ENCODE data around the gene NDST4.
"Not testable (repeated sequence)": the region's sequence is repeated elsewhere in the genome, so short reads cannot be mapped to it uniquely, and the experiment has no call there.

The NDST4 gene

GRCh38 chr4:115058533-115058932 is 54.9 kb downstream of the NDST4 start:
- in situ Hi-C loops (cut with HindIII; ENCODE audit: low sequenced_read_pairs), result no loop called here

GRCh38 chr4:115054836-115055235 is 58.6 kb downstream of the NDST4 start:
- in situ Hi-C loops (cut with HindIII; ENCODE audit: low sequenced_read_pairs), result no loop called here

- in situ Hi-C loops (cut with HindIII; ENCODE audit: low sequenced_read_pairs), result no loop called here
Measured at GRCh38 chr4:115053313-115053712, 60.1 kb downstream of the NDST4 start.

- in situ Hi-C loops (cut with HindIII; ENCODE audit: low sequenced_read_pairs), result no loop called here
Measured at GRCh38 chr4:115042496-115042895, 70.9 kb downstream of the NDST4 start.

- in situ Hi-C loops (cut with HindIII; ENCODE audit: low sequenced_read_pairs), result no loop called here
Measured at GRCh38 chr4:115030281-115030680, 83.1 kb downstream of the NDST4 start.

- in situ Hi-C loops (cut with HindIII; ENCODE audit: low sequenced_read_pairs), result no loop called here
Measured at GRCh38 chr4:115028682-115029410, 84.6 kb downstream of the NDST4 start.

- in situ Hi-C loops (cut with HindIII; ENCODE audit: low sequenced_read_pairs), result no loop called here
Measured at GRCh38 chr4:114999880-115000279, 113.5 kb downstream of the NDST4 start.

- in situ Hi-C loops (cut with HindIII; ENCODE audit: low sequenced_read_pairs), result no loop called here
Measured at GRCh38 chr4:114998316-114998715, 115.1 kb downstream of the NDST4 start.

- in situ Hi-C loops (cut with HindIII; ENCODE audit: low sequenced_read_pairs), result no loop called here
Measured at GRCh38 chr4:114997576-114998247, 115.7 kb downstream of the NDST4 start.

GRCh38 chr4:114986133-114986532 is 127.3 kb downstream of the NDST4 start:
- in situ Hi-C loops (cut with HindIII; ENCODE audit: low sequenced_read_pairs), result no loop called here

- in situ Hi-C loops (cut with HindIII; ENCODE audit: low sequenced_read_pairs), result no loop called here
Measured at GRCh38 chr4:114980932-114981708, 132.3 kb downstream of the NDST4 start.

GRCh38 chr4:114980399-114980798 is 133.0 kb downstream of the NDST4 start:
- in situ Hi-C loops (cut with HindIII; ENCODE audit: low sequenced_read_pairs), result not testable (repeated sequence)

GRCh38 chr4:114976901-114977300 is 136.5 kb downstream of the NDST4 start:
- in situ Hi-C loops (cut with HindIII; ENCODE audit: low sequenced_read_pairs), result no loop called here

- in situ Hi-C loops (cut with HindIII; ENCODE audit: low sequenced_read_pairs), result no loop called here
Measured at GRCh38 chr4:114964026-114964425, 149.4 kb downstream of the NDST4 start.

GRCh38 chr4:114945616-114946015 is 167.8 kb downstream of the NDST4 start:
- in situ Hi-C loops (cut with HindIII; ENCODE audit: low sequenced_read_pairs), result no loop called here

- in situ Hi-C loops (cut with HindIII; ENCODE audit: low sequenced_read_pairs), result no loop called here
Measured at GRCh38 chr4:114941503-114941902, 171.9 kb downstream of the NDST4 start.

- in situ Hi-C loops (cut with HindIII; ENCODE audit: low sequenced_read_pairs), result no loop called here
Measured at GRCh38 chr4:114927881-114928280, 185.5 kb downstream of the NDST4 start.

- in situ Hi-C loops (cut with HindIII; ENCODE audit: low sequenced_read_pairs), result no loop called here
Measured at GRCh38 chr4:114926583-114926982, 186.8 kb downstream of the NDST4 start.

- in situ Hi-C loops (cut with HindIII; ENCODE audit: low sequenced_read_pairs), result no loop called here
Measured at GRCh38 chr4:114924311-114924710, 189.1 kb downstream of the NDST4 start.

- in situ Hi-C loops (cut with HindIII; ENCODE audit: low sequenced_read_pairs), result no loop called here
Measured at GRCh38 chr4:114922592-114922933, 190.9 kb downstream of the NDST4 start.

- in situ Hi-C loops (cut with HindIII; ENCODE audit: low sequenced_read_pairs), result no loop called here
Measured at GRCh38 chr4:114921790-114922591, 191.4 kb downstream of the NDST4 start.
